Activated CD4-positive, alpha-beta T cell treated with anti-CD3 and anti-CD28 coated beads, Interleukin-2, amount 10 ng/mL, durations not matched to agents 7 days and 5 days (primary cell): ENCODE data around the gene FOXN4. TPM values are rescaled to one million over a fixed set of nuclear protein-coding genes. Genes with fewer than 3 reads are reported as not detected.
A peak's percentile ranks its signal among the peaks of the same experiment; 100 is the strongest.
"Not testable (repeated sequence)": the region's sequence is repeated elsewhere in the genome, so short reads cannot be mapped to it uniquely, and the experiment has no call there.

Experiments used
- CTCF ChIA-PET: fragments of 350-600 bp; sonication (Branson Sonifier 250); formaldehyde crosslinking; loops from one replicate; lab custom pipeline; 2021; ENCODE audit warnings: antibody characterized with exemption; lab: Charles Lee
- POLR2A ChIA-PET: fragments of 350-600 bp; sonication (Branson Sonifier 250); formaldehyde crosslinking; loops from one replicate; lab custom pipeline; 2021; ENCODE audit warnings: antibody characterized with exemption; lab: Charles Lee
- DNase-seq: peaks from one replicate; pipeline ENCODE4 v3.0.0-alpha.2; 2020
- H3K27ac Mint-ChIP-seq: one replicate; pipeline ENCODE4 v1.8.0; 2021; ENCODE audit warnings: mild to moderate bottlenecking, moderate library complexity, mixed read lengths
- H3K27me3 Mint-ChIP-seq: one replicate; pipeline ENCODE4 v1.8.0; 2021; ENCODE audit warnings: mixed read lengths
- H3K36me3 Mint-ChIP-seq: one replicate; pipeline ENCODE4 v1.8.0; 2021; ENCODE audit warnings: low read depth, mixed read lengths
- H3K4me1 Mint-ChIP-seq: one replicate; pipeline ENCODE4 v1.8.0; 2021; ENCODE audit warnings: mixed read lengths
- H3K4me3 Mint-ChIP-seq: one replicate; pipeline ENCODE4 v1.8.0; 2021; ENCODE audit warnings: mild to moderate bottlenecking, moderate library complexity, mixed read lengths
- H3K9me3 Mint-ChIP-seq: one replicate; pipeline ENCODE4 v1.8.0; 2021; ENCODE audit warnings: mixed read lengths
- total RNA-seq, 2 experiments: library from RNA; stranded (reverse); gene quantifications; one replicate each; pipeline ENCODE4 v1.2.3, GENCODE V29; 2021

FOXN4 gene
- total RNA-seq, 2 experiments from 2014 or later = not detected

DNA sequence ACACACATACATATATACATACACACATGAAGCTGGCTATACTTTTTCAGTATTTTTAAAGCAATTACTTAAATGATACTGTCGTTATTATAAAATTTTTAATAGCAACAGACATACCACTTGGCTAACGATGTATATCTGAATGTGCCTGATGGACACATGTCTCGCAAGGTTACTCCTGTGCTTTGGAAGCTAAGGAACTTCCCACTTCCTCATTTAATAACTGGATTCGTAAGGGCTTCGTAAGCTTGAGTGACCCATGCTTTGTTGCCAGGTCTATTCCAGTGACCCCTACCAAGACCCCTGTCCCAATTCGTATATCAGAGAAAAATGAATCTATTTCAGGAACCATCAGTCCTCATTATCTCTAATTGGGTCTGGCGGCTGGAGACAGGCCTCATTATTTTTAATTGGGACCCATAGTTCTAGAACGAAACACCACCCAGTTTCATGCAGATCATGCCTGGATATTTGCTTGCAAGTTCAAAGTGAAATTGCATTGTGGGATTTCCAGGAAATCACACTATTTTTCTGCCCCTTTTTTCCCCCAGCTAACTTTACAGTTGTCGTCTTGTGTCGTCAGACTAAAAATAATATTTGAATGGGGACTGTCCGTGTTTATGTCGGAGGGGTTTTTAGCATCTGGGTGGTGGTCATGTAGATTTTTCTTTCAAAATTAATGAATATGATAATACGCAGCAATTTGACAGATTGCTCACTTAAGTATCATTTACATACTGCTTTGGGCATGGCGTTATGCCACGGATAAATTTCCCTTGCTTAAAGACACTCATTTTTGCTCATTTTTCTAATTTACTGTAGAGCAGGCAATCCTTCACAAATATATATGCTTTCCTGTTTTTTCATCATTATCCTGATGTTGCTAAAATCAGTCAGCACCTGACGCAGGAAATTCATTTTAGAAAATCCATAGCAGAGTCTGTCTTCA lies 21.5 kb upstream of the FOXN4 start:
- Mint-ChIP-seq H3K27me3 (peaks cover 16% of the 10 kb centered on the region), H3K9me3 (no peaks in the 10 kb centered on the region), H3K27ac (no peak overlapping the region), H3K4me1 (no peaks in the 10 kb centered on the region), H3K4me3 (no peak overlapping the region), H3K36me3 (no peaks in the 10 kb centered on the region)
- CTCF ChIA-PET = no interaction called here
- POLR2A ChIA-PET = no interaction called here
- no peak for DNase-seq

DNA sequence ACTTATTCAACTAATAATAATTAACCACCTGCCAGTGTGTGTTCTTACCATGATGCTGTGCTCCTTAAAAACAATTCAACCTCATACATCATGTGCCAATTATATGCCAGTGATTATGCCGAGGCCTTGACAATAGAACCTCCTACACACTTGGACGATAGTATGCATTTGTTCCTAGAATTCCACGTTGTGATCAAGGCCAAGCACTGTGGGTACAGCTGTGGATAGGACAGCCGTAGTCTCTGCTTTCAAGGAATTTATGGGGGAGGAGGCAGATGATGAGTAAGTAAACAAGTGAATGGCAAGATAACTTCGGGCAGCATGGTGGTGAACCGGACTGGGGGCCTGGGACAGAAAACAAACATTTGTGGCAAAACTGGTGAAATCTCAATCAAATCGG lies 20.6 kb upstream of the FOXN4 start:
- H3K27ac Mint-ChIP-seq = no peak overlapping the region
- H3K4me1 Mint-ChIP-seq = no peaks in the 10 kb centered on the region
- H3K9me3 Mint-ChIP-seq = no peaks in the 10 kb centered on the region
- peaks cover 18% of the 10 kb centered on the region for H3K27me3 Mint-ChIP-seq
- DNase-seq = no peak
- ChIA-PET CTCF (no interaction called here), POLR2A (no interaction called here)
- H3K36me3 Mint-ChIP-seq = no peaks in the 10 kb centered on the region
- H3K4me3 Mint-ChIP-seq = no peak overlapping the region

- Mint-ChIP-seq H3K27me3 (peaks cover 22% of the 10 kb centered on the region), H3K27ac (no peak overlapping the region), H3K4me1 (no peaks in the 10 kb centered on the region), H3K4me3 (no peak overlapping the region), H3K9me3 (no peaks in the 10 kb centered on the region), H3K36me3 (no peaks in the 10 kb centered on the region)
- DNase-seq = no peak
- POLR2A ChIA-PET = no interaction called here
- CTCF ChIA-PET = no interaction called here
These were observed 19.9 kb upstream of the FOXN4 start for GRCh38 chr12:109329003-109329402.

- DNase-seq, H3K4me3 Mint-ChIP-seq, H3K36me3 Mint-ChIP-seq, H3K27ac Mint-ChIP-seq, H3K4me1 Mint-ChIP-seq, CTCF ChIA-PET, H3K9me3 Mint-ChIP-seq: not testable (repeated sequence)
- POLR2A ChIA-PET = interaction anchor here (0.7 kb wide), 1 partner anchor 23 kb away, joined by 4 read pairs; no protein-coding TSS in a partner anchor
- peaks cover 36% of the 10 kb centered on the region for H3K27me3 Mint-ChIP-seq
These were observed 12.2 kb upstream of the FOXN4 start for GRCh38 chr12:109321294-109321693.

DNA sequence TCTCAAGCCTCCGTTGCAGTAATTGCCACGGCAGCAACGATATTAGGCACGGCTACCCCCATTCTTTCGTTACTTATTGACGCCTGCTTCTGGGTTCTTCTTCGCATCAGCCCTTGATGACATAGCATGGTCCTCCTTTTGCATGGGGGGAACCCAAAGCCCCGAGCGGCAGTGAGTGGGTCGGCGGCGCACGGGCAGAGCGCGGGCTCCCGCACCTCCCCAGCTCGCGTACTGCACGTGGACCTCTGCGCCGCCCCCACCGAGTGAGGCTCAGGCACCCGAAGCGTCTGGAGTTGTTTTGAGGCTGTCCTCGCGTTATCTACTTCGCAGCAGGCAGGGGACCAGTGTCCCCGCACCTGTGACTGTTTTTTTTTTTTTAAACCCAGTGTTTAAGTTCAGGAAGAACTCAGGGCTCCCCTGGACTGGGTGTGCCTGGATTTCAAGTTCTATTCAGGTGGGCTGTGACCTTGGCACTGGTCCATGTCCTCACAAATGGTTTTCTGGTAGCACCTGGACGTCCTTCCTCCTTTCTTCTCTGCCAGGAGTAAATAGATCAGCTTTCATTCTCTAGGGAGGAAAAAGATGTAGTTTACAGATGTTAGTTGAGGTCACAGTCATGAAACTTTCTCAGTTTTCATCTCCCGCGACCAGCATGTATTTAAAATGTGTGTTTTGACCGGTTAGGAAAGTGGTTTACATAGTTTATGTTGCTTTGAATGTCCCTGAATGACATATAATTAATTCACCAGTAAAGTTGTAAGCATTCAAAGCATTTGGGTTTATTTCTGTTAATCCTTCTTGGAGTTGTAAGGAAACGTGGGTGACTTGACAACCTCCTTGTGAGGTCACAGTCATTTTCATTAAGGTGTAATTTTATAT lies 1.4 kb upstream of the FOXN4 start:
- POLR2A ChIA-PET = no interaction called here
- H3K27ac Mint-ChIP-seq = peak overlapping the region; percentile 46
- H3K4me3 Mint-ChIP-seq = peak overlapping the region; percentile 17
- H3K36me3 Mint-ChIP-seq = no peaks in the 10 kb centered on the region
- DNase-seq = no peak
- peaks cover 10% of the 10 kb centered on the region for H3K4me1 Mint-ChIP-seq
- H3K9me3 Mint-ChIP-seq = no peaks in the 10 kb centered on the region
- peaks cover 74% of the 10 kb centered on the region for H3K27me3 Mint-ChIP-seq
- CTCF ChIA-PET = no interaction called here

DNA sequence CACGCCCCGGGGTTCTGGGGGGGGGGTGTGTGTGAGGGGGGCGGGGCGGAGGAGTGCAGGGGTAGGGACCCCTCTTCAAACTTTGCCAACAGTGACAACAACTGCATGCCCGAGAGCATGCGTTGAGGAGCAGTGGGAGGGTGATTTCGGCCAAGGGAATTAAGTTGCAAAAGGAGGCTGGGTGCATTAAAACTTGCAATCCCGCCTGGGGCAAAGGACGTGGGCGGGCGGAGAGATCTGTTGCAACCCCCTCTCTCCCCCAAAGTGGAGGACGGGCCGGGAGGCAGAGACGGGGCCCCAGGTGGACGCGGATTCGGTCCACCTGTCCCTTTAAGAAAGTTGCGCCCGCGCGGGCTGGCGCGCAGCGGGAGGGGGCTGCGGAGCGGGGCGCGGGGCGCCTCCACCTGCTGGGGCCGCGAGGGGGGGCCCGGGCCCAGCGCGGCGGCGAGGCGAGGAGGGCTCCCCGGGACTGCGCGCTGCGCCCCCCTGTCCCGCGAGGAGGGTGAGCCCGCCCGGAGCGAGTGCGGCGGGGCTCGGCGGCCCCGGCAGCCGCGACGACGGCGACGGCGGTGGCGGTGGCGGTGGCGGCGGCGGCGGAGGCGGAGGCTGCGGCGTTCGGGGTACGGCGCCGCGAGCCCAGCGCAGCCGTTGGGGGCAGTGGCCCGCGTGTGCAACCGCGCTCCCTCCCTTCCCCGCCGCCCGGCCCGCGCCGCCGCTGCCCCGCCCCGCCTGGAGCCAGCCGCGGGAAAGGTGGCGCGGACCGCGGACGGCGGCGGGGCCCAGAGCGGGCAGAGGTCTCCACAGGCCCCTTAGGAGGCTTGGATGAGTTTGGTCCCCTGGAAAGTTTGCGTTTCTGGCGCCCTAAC lies 530 bp upstream of the FOXN4 start:
- peaks cover 10% of the 10 kb centered on the region for H3K4me1 Mint-ChIP-seq
- CTCF ChIA-PET = no interaction called here
- no peak for DNase-seq
- no peaks in the 10 kb centered on the region for H3K36me3 Mint-ChIP-seq
- no peaks in the 10 kb centered on the region for H3K9me3 Mint-ChIP-seq
- no peak overlapping the region for H3K27ac Mint-ChIP-seq
- peaks cover 77% of the 10 kb centered on the region for H3K27me3 Mint-ChIP-seq
- peak overlapping the region; percentile 65 for H3K4me3 Mint-ChIP-seq
- POLR2A ChIA-PET = no interaction called here

DNA sequence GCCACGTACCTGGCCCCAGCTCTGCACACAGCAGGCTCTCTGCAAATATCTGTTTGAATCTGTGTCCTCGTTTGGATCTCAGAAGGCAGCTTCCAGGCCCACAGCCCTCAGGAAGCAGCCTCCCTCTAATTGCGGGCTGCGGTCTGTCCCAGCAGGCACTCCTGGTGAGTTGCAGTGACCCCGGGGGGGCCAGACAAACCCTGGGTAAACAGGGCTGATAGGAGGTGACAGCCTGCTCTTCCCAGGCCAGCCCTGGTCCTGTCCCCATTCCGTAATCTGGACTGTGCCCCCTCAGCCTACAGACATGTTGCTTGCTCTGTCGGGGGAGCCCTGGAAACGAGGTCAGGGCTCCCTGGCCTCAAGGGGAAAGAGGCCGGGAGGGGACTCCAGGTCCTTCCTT lies 2.0 kb downstream of the FOXN4 start:
- ChIA-PET POLR2A (no interaction called here), CTCF (no interaction called here)
- Mint-ChIP-seq H3K4me1 (peaks cover 10% of the 10 kb centered on the region), H3K36me3 (no peaks in the 10 kb centered on the region), H3K4me3 (no peak overlapping the region), H3K9me3 (no peaks in the 10 kb centered on the region), H3K27ac (no peak overlapping the region), H3K27me3 (peaks cover 66% of the 10 kb centered on the region)
- no peak for DNase-seq

DNA sequence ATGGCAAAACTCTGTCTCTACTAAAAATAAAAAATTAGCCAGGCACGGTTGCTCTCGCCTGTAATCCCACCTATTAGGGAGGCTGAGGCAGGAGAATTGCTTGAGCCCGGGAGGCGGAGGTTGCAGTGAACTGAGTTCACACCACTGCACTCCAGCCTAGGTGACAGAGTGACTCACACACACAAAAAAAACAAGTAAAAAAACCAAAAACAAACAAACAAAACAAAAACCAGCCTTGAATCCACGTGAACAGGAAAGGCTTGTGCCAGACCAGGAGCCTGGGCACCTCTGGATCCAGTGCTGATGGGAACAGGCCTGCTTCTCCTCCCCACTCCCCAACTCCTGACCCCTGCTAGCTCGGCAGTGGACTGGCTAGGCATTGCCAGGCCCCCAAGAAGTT lies 3.5 kb downstream of the FOXN4 start:
- CTCF ChIA-PET = no interaction called here
- H3K27me3 Mint-ChIP-seq = peaks cover 52% of the 10 kb centered on the region
- POLR2A ChIA-PET = no interaction called here
- no peak overlapping the region for H3K27ac Mint-ChIP-seq
- no peak for DNase-seq
- H3K4me3 Mint-ChIP-seq = no peak overlapping the region
- peaks cover 7% of the 10 kb centered on the region for H3K4me1 Mint-ChIP-seq
- no peaks in the 10 kb centered on the region for H3K9me3 Mint-ChIP-seq
- no peaks in the 10 kb centered on the region for H3K36me3 Mint-ChIP-seq

GRCh38 chr12:109304485-109304884 lies 4.6 kb downstream of the FOXN4 start:
- CTCF ChIA-PET = interaction anchor here (0.6 kb wide), 1 partner anchor 7 kb away, joined by 3 read pairs; no protein-coding TSS in a partner anchor
- no peaks in the 10 kb centered on the region for H3K36me3 Mint-ChIP-seq
- POLR2A ChIA-PET = no interaction called here
- H3K27ac Mint-ChIP-seq = no peak overlapping the region
- no peak overlapping the region for H3K4me3 Mint-ChIP-seq
- peaks cover 47% of the 10 kb centered on the region for H3K27me3 Mint-ChIP-seq
- DNase-seq = no peak
- peaks cover 3% of the 10 kb centered on the region for H3K4me1 Mint-ChIP-seq
- no peaks in the 10 kb centered on the region for H3K9me3 Mint-ChIP-seq

GRCh38 chr12:109302770-109303169 lies 6.3 kb downstream of the FOXN4 start:
- Mint-ChIP-seq H3K27ac (no peak overlapping the region), H3K4me3 (no peak overlapping the region), H3K36me3 (no peaks in the 10 kb centered on the region), H3K4me1 (no peaks in the 10 kb centered on the region), H3K27me3 (peaks cover 31% of the 10 kb centered on the region), H3K9me3 (no peaks in the 10 kb centered on the region)
- no peak for DNase-seq
- ChIA-PET POLR2A (no interaction called here), CTCF (interaction anchor here (1.4 kb wide), 1 partner anchor 11 kb away, joined by 3 read pairs; no protein-coding TSS in a partner anchor)

DNA sequence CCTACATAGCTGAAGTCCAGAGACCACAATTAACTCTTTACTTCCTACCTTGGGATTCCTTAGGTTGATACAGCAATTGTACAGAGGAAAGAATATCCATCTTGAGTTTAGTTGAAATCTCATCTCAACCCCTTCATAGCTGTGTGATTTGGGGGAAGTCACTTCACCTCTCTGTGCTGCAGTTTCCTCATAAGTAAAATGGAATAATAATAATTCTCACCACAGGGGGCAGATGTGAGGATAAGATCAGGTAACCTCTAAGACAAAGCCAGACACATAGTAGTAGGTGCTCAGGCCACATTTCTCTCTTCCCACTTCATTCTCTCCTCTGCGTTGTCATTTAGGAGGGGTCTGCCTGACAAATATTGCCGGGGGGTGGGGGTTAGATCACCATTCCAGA lies 6.7 kb downstream of the FOXN4 start:
- ChIA-PET POLR2A (no interaction called here), CTCF (interaction anchor here (1.4 kb wide), 1 partner anchor 11 kb away, joined by 3 read pairs; no protein-coding TSS in a partner anchor)
- no peak for DNase-seq
- Mint-ChIP-seq H3K4me3 (no peak overlapping the region), H3K27ac (no peak overlapping the region), H3K36me3 (no peaks in the 10 kb centered on the region), H3K4me1 (no peaks in the 10 kb centered on the region), H3K27me3 (peaks cover 27% of the 10 kb centered on the region), H3K9me3 (no peaks in the 10 kb centered on the region)

DNA sequence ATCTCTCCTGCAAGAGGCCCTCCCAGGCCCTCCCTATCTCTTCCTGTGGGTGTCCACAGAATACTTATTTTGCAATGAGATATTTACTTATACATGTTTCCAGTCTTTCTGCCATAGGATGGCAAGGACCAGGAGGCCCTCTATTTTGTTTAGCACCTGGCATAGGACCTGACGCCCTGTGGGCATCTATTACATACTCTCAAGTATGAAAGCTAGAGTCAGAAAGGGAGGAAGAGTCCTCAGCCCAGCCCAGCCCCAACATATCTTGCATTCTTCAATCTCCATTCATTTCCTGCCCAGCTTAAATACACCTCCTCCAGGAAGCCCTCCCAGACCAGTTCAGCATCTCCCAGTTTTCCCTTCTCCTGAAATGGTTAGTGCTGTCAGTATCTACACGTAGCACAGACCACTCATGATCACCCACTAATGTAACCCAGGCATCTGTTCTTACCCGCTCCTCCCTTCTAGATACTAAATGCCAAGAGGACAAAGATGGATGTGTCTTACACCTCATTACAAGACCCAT lies 7.4 kb downstream of the FOXN4 start:
- H3K27ac Mint-ChIP-seq = no peak overlapping the region
- H3K4me3 Mint-ChIP-seq = no peak overlapping the region
- H3K4me1 Mint-ChIP-seq = no peaks in the 10 kb centered on the region
- H3K27me3 Mint-ChIP-seq = peaks cover 22% of the 10 kb centered on the region
- ChIA-PET CTCF (interaction anchor here (1.4 kb wide), 1 partner anchor 10 kb away, joined by 3 read pairs; no protein-coding TSS in a partner anchor), POLR2A (no interaction called here)
- DNase-seq = no peak
- no peaks in the 10 kb centered on the region for H3K9me3 Mint-ChIP-seq
- H3K36me3 Mint-ChIP-seq = no peaks in the 10 kb centered on the region
